GM12874 (cell line): ENCODE measurements around the gene PANK2.

ENCODE experiments used
- TF ChIP-seq, protein P1 (sequence below): IDR thresholded peaks from 2 replicates; pipeline ENCODE4 v1.5.1; 2011; ENCODE audit warnings: low read depth, mild to moderate bottlenecking, control low read depth, low read length, moderate library complexity; ENCODE audit not compliant: insufficient read depth

The PANK2 gene

DNA sequence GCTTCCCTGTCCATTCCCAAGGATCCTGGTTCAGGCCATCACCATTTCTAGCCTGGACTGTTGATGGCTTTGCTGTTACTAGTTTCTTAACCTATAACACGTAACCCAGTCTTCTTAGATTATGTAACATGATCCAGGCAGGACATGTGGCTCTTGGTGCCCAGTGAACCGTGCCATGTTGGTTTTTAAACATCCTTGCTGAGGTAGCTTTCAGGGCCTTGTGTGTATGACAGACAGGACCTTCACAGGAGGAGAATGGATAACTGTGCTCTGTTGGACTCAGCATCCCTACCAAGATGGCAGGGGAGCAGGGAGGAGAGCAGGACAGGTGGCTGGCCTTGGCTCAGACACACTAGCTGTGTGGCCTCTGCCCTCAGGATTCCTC lies 46.8 kb downstream of the PANK2 start:
- TF ChIP-seq, protein P1, sequence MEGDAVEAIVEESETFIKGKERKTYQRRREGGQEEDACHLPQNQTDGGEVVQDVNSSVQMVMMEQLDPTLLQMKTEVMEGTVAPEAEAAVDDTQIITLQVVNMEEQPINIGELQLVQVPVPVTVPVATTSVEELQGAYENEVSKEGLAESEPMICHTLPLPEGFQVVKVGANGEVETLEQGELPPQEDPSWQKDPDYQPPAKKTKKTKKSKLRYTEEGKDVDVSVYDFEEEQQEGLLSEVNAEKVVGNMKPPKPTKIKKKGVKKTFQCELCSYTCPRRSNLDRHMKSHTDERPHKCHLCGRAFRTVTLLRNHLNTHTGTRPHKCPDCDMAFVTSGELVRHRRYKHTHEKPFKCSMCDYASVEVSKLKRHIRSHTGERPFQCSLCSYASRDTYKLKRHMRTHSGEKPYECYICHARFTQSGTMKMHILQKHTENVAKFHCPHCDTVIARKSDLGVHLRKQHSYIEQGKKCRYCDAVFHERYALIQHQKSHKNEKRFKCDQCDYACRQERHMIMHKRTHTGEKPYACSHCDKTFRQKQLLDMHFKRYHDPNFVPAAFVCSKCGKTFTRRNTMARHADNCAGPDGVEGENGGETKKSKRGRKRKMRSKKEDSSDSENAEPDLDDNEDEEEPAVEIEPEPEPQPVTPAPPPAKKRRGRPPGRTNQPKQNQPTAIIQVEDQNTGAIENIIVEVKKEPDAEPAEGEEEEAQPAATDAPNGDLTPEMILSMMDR, result no peak

DNA sequence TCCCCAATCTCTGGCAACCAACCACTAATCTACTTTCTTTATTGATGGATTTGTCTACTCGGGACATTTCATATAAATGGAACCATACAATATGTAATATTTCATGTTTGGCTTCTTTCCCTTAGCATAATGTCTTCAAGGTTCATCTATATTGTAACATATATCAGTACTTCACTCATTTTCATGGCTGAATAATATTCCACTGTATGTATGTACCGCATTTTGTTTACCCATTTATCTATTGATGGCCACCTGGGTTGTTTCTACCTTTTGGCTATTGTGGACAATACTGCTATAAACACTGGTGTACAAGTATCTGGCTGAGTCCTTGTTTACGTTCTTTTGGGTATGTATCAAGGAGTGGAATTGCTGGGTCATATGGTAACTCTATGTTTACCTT lies 48.4 kb downstream of the PANK2 start:
- TF ChIP-seq, protein P1, result no peak

DNA sequence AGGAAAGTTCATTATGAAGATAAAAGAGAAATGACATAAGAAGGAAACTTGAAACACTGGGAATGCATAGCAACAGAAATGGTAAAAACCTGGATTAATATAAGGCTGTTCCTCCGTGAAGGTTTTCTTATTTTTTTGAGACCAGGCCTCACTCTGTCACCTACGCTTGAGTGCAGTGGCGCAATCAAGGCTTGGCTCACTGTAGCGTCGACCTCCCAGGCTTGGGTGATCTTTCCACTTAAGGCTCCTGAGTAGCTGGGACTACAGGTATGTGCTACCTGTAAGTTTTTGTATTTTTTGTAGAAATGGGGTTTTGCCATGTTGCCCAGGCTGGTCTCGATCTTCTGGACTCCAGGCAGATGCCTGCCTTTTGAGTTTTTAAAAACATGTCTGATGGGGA lies 51.7 kb downstream of the PANK2 start:
- TF ChIP-seq, protein P1, result no peak

DNA sequence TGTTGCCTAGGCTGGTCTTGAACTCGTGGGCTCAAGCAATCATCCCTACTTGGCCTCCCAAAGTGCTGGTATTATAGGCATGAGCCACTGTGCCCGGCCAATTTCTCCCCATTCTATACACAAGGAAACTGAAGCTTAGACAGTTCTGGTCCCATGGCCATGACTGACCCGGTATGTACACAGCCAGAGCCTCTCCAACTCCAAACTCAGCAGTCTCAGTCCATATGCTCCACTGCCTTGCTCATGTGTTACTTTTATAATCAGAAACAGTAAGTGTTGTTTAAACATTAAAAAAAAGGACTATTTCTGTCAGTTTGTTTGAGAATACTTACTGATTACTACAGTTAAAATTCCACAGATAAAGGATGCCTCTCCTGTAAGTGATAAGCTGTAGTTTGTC lies 75.5 kb downstream of the PANK2 start:
- TF ChIP-seq, protein P1, result no peak

DNA sequence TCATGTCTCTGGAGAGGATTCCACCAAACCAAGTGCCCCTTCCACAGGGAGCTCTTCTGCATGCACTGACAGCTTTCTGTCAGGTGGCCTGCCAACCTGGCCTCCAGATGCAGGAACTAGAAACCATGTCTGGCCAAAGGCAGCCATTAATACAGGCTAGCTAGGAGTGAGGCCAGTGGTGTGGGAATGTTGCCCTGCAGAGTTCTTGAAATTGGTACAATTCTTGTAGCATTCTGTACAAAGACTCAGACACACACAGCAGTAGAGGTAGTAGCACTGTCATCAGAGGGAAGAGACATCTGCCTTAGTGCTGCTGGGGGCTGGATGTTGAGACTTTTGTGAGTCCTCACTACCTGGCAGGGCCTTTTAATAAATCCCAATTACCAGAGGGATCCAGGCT lies 77.4 kb downstream of the PANK2 start:
- TF ChIP-seq, protein P1, result no peak

DNA sequence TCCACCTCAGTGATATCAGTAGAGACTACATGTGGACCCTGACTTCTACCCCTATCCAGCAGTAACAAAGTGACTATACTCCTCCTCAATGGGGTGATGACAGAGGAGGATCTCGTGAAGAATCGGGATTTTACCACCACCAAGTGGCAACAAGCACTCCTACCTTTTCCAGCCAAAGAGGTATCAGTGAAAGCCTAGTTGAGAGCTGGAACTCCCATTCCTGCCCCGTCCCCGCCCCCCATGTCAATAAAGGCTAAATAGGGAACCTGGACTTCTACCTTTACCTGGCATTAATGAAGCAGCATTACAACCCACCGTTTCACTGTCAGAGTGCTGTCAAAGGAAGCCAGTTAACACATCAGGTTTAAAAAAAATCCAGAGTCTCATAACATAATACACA lies 80.8 kb downstream of the PANK2 start:
- TF ChIP-seq, protein P1, result no peak

DNA sequence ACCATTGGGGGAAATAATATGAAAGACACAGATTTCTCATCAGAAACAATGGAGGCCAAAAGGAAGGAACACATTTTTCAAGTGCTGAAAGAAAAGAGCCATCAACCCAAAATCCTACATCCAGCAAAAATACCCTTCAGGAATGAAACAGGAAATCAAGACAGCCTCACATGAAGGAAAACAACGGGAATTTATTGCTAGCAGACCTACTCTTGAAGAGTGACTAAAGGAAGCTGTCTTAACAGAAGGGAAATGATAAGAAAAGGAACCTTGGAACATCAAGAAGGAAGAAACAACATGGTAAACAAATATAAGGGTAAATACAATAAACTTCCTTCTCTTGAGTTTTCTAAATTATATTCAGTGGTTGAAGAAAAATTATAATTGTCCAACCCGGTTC lies 82.0 kb downstream of the PANK2 start:
- TF ChIP-seq, protein P1, result no peak

DNA sequence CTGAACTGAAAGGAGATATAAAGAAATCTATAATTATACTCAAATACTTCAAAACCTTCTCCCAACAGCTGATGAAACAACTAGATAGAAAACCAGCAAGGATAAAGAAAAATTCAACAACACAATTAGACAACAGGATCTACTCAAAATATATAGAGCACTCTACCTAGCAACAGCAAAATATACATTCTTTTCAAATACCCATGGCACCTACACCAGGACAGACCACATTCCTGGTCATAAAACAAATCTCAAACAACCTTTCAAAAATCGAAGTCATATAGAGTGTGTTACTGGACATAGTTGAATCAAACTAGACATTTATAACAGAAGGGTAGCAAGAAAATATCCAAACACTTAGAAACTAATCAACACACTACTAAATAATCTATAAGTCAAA lies 83.0 kb downstream of the PANK2 start:
- TF ChIP-seq, protein P1, result no peak
